NCI-H82 treated with DMSO at 0.1 percent for 48 hours (cell line): Measurements from ENCODE around the gene HECTD4.
"Not testable (repeated sequence)": the region's sequence is repeated elsewhere in the genome, so short reads cannot be mapped to it uniquely, and the experiment has no call there.

Experiments used
- DNase-seq: peaks from one replicate; lab custom pipeline; 2025; ENCODE audit not compliant: unreplicated experiment; lab: John Stamatoyannopoulos, UW

The HECTD4 gene

GRCh38 chr12:112359290-112359689 is 22.9 kb downstream of the HECTD4 start:
- DNase-seq: no peak

DNA sequence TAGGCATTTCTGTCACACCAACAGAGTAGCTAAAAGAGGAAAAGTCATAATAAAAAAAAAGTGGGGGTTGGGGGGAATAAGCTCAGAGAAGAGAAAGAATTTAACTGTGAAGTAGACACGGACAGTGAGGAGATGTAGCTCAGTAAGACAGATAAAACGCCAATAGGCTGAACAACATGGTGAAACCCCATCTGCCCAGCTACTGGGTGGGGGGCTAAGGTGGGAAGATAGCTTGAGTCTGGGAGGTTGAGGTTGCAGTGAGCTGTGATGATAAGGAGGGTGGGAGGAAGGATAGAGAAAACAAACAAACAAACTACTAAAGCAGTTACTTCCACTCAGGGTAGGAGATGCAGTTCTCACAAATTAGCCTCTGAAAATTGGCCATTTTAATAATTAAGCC is 25.0 kb downstream of the HECTD4 start:
- DNase-seq: no peak

DNA sequence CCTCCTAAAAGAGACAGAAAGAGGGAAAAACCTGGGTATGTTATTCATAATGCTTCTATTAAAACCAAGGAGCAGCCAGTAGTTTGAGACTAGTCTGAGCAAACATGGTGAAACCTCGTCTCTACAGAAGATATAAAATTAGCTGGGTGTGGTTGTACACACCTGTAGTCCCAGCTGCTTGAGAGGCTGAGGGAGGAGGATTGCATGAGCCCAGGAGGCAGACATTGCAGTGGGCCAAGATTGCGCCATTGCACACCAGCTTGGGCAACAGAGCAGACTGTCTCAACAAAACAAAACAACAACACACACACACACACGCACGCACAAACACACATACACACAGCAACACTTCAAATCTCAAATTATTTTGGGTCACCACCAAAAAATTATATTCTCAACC is 27.8 kb downstream of the HECTD4 start:
- no peak for DNase-seq

DNA sequence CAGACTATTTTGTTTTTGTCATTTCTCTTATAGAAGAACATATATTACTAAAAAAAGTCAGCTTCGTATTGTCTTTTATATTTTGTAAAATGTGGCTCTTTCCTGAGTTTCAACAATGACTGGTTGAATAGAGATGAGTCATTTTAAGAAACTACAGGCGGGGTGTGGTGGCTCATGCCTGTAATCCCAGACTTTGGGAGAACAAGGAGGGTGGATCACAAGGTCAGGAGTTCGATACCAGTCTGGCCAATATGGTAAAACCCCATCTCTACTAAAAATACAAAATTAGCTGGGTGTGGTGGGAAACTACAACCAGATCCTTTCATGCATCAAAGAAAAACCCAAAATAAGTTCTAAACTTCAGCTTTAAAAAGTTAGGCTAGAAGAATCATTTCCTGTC is 28.8 kb downstream of the HECTD4 start:
- no peak for DNase-seq

DNA sequence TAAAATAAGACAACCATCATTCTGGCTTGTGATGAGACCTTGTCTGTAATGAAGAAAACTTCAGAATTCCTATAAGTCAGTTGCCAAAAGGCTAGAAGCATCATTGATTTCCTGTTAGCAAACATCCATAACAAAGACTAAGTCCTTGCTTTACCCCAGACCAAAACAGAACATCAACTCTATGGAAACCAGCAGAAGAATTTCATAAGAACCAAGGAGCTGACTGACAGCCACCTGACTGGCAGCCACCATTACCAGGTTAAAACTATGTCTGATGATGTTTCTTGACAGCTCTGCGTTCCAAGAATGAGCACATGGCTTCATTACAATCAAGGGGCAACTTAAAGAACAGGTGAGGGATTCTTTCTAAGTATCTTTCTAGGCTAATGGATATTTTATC is 29.3 kb downstream of the HECTD4 start:
- DNase-seq: no peak

DNA sequence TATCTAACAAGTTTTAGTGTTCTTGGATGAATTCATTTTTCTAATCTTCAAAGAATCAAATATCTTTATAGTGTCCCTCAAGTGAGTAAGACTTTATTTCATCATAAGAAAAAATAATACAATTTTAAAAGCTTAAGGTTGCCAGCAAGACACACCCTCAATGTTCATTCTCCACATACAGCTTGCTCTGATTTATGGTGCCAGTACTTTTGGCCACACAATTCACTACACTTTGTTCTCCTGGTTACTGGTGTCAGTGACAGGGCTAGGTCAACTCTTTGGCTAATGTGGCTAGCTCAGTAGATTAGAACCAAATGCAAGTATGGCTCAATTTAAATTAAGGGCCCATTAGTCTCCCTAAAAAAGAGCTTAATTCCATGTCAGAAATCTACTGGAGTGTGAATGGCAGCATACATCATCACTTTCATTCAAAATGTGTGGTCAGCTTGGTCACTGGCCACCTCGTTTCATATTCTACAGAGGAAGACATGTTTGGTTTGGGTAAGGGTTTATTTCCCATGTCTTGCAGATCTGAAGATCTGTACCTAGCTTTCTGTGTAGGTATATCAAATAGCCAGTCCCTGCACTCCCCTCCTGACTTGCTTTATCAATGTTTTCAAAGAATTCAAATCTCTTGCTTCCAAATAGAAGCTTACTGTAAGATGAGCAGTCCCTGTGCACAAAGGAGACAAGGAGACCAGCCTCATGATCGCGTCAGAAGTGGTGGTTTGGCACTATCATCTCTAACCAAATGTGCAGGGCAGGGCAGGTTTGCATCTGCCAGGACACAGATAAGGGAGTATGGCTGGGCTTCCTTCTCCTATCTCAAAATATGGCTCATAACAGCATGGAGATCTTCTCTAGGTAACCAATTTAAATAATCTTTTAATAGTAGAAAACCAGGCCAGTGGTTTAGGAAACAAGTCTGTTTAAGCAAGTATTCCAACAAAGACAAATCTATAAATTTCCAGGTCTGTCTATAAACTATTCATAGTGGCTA is 31.3 kb downstream of the HECTD4 start:
- DNase-seq: no peak

- no peak for DNase-seq
Measured at GRCh38 chr12:112349431-112349830, 32.8 kb downstream of the HECTD4 start.

- DNase-seq: not testable (repeated sequence)
Measured at GRCh38 chr12:112348926-112349325, 33.3 kb downstream of the HECTD4 start.

GRCh38 chr12:112347581-112347982 is 34.6 kb downstream of the HECTD4 start:
- DNase-seq: no peak

DNA sequence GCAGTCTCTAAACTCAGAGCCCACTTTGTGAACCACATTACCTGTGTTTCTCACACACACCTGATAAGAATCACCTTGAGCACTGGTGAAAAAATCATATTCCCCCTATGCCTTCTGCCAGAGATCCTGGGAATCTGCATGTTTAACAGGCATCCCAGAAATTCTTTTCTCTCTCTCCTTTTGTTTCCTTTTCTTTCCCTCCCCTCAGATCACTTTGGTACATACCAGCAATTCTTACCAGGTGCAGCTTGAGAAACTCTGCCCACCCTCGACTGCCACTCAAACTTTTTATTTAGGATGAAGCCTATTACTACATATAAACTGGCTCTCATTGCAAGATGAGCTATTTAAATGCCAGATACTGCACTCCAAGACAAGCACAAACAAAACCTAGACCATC is 36.0 kb downstream of the HECTD4 start:
- no peak for DNase-seq

DNA sequence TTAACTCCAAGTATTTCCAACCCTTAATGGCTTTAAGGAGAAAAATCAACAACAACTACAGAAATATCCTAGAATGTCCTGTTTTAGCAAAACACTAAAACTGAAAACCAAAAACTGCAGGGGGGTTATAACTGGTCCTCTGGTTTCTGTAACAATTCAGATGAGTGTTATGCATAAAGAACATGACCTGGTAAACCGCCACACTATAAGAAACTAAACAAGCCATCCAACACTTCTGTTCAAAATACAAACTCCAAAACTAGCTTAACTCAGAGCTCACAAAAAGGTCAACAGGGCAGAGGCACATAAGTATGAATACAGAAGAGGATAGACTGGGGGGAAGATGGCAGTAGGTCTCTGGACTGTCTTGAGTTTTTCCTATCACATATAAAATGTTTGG is 38.0 kb downstream of the HECTD4 start:
- DNase-seq: no peak

GRCh38 chr12:112342587-112342986 is 39.6 kb downstream of the HECTD4 start:
- no peak for DNase-seq

DNA sequence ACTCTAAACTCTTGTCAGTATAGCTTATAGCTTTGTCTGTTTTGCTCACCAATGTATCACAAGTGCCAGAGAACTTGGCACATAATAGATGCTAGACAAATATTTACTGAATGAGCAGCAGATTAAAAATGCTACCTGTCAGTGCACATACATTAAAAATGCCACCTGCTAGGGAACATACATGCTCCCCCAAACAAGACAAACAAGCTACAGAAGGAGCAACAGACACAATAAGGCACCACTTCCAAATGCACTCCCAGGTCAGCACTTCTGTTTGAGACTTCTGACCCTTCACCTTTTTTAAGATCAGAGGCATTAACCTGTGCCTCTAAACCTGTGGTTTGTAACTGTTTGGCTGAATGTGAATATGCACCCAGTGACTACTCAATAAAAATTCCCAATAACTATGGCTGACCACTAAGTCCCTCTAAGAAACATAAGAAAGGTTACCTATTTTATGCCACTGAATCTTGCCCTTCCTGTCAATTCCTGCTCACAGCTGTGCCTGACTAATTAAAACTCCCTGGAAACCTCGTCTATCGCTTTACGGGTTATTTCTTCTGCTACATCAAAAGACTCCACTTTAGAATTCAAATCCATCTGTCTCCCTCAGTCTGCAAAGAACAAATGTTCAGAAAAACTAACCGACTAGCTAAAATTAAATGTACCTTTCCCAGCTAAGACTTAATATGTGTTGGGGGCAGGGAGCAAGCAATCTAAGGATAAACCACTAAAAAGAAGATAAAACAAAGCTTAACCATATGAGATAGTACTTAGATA is 41.0 kb downstream of the HECTD4 start:
- peak; percentile 1 for DNase-seq

DNA sequence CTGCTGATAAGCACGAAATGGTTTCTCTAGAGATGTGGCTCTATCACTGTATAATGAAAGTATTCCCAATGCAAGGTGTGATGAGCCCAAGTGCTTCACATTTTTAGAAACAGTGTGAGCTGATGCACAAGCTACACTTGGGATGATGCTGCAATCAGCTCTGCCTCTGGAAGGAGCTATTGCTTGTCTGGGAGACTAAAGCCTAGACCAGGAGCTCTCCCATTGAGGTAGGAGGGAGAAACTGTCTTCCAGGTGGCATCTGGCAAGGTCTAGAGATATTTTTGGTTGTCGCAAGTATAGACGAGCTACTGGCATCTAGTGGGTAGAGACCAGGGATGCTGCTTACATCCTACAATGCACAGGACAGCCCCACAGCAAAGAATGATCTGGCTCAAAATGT is 42.0 kb downstream of the HECTD4 start:
- no peak for DNase-seq

- DNase-seq: not testable (repeated sequence)
Measured at GRCh38 chr12:112334999-112335398, 47.2 kb downstream of the HECTD4 start.

DNA sequence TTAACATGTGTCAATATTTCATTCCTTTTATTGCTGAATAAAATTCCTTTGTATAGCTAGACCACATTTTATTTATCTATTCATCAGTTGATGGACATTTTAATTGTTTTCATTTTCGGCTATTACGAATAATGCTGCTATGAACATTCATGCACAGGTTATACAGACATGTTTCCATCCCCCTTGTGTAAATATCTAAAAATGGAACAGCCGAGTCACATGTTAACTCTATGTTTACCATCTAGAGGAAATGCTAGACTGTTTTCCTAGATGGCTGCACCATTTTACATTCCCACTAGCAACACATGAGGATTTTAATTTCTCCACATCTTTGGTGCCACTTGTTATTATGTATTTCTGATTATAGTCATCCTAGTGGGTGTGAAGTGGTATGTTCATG is 49.2 kb downstream of the HECTD4 start:
- no peak for DNase-seq

DNA sequence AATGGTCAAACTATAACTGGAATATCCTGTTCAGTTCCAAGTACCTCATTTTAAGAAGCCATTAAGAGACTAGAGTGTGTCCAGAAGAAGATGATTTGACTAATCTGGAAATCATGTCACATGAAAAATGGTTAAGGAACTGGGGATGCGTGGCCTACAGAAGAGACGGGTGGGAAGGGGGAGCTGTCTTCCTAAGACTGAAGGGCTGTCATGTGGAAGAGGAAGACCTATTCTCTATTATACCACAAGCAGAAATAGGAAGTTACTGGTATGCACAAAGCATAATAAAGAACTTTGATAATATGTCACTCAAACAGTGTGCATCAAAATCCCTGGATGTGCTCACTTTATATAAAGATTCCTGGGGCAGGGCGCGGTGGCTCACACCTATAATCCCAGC is 50.3 kb downstream of the HECTD4 start:
- peak; percentile 8 for DNase-seq

GRCh38 chr12:112330706-112331105 is 51.5 kb downstream of the HECTD4 start:
- peak; percentile 92 for DNase-seq

- no peak for DNase-seq
Measured at GRCh38 chr12:112328456-112329124, 53.6 kb downstream of the HECTD4 start.

DNA sequence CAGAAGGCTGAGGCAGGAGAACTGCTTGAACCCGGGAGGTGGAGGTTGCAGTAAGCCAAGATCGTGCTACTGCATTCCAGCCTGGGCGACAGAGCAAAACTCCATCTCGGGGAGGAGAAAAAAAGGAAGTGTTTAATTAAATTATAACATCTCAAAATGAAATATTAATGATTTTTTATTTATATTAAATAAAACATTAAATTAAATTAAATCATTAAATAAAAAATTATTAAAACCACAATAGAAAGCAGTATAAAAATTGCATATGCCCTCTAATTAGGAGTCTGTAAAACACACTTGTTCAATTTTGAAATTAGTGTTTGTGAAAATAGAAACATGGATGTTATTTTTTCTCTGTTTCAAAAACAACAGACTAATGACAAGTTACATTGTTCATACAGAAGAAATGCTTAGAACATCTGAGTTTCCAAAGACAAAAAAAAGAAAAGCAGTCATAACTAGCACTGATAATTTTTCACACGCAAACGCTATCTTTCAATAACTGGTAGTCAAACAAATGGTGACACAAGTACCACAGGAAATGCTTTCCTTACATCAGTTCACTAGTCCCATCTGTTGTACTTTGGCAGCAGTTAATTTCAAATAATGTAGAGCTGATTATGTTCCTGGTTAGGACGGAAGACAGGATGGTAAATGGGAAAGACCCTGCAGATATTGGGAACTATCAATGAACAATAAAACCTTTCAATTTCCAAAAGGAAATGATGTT is 54.9 kb downstream of the HECTD4 start:
- DNase-seq: peak; percentile 19
